PFSK-1 (cell line): ENCODE measurements around the gene TMEM200A.

Source experiments
- FOXP2 ChIP-seq: optimal IDR thresholded peaks from 2 replicates; pipeline ENCODE3; 2011; ENCODE audit warnings: borderline replicate concordance, control low read depth, inconsistent platforms; ENCODE audit not compliant: insufficient read depth; ENCODE audit errors: extremely low read length, extremely low read depth
- POLR2AphosphoS5 ChIP-seq: IDR thresholded peaks from 2 replicates; pipeline ENCODE4 v1.6.1; 2012; ENCODE audit warnings: low read depth, mild to moderate bottlenecking, control low read depth, low read length, moderate library complexity
- REST ChIP-seq, 2 experiments: IDR thresholded peaks; 2 replicates each; pipeline versions ENCODE4 v1.6.1 to v1.8.0; 2011 to 2012; ENCODE audit warnings: low read depth in 2 of 2, low read length in 2 of 2, control low read depth in 1 of 2, inconsistent platforms in 1 of 2, mild to moderate bottlenecking in 1 of 2, moderate library complexity in 1 of 2; ENCODE audit not compliant: insufficient read depth in 1 of 2
- SIN3A ChIP-seq: IDR thresholded peaks from 2 replicates; pipeline ENCODE4 v1.6.1; 2012; ENCODE audit warnings: mild to moderate bottlenecking, low read length, moderate library complexity, borderline replicate concordance; ENCODE audit not compliant: insufficient read depth
- TAF1 ChIP-seq: IDR thresholded peaks from 2 replicates; pipeline ENCODE4 v1.6.1; 2012; ENCODE audit warnings: low read length, control low read depth, borderline replicate concordance; ENCODE audit not compliant: insufficient read depth

The TMEM200A gene

GRCh38 chr6:130326496-130326895, 39.3 kb upstream of the TMEM200A start:
- TF ChIP-seq TAF1 = no peak
- TF ChIP-seq SIN3A = no peak
- no peak for TF ChIP-seq REST (IDR thresholded peaks at IDR 0.05; ENCODE audit: insufficient read depth in 1 of 2, low read depth in 2 of 2, low read length in 2 of 2)
- no peak for TF ChIP-seq FOXP2
- TF ChIP-seq POLR2AphosphoS5 = no peak

DNA sequence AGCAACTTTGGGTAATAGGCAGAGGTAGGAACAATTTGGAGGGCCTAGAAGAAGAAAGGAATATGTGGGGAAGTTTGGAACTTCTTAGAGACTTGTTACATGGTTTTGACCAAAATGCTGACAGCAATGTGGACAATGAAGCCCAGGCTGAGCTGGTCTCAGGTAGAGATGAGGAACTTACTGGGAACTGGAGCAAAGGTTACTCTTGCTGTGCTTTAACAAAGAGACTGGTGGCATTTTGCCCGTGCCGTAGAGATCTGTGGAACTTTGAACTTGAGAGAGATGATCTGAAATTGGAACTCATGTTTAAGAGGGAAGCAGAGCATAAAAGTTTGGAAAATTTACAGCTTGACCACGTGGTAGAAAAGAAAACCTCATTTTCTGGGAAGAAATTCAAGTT, 28.3 kb upstream of the TMEM200A start:
- TF ChIP-seq FOXP2 (no peak), TAF1 (no peak), SIN3A (no peak), REST (IDR thresholded peaks at IDR 0.05; ENCODE audit: insufficient read depth in 1 of 2, low read depth in 2 of 2, low read length in 2 of 2) (no peak), POLR2AphosphoS5 (no peak)

DNA sequence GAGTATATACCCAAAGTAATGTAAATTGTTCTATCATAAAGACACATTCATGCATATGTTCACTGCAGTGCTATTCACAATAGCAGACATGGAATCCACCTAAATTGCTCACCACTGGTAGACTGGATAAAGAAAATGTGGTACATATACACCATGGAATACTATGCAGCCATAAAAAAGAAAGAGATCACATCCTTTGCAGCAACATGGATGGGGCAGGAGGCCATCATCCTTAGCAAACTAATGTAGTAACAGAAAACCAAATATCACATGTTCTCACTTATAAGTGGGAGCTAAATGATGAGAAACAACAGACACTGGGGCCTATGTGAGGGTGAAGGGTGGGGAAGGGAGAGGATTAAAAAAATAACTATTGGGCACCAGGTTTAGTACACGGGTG, 11.5 kb upstream of the TMEM200A start:
- TF ChIP-seq POLR2AphosphoS5 = no peak
- no peak for TF ChIP-seq SIN3A
- TF ChIP-seq REST (IDR thresholded peaks at IDR 0.05; ENCODE audit: insufficient read depth in 1 of 2, low read depth in 2 of 2, low read length in 2 of 2) = no peak
- TF ChIP-seq FOXP2 = no peak
- TF ChIP-seq TAF1 = no peak

DNA sequence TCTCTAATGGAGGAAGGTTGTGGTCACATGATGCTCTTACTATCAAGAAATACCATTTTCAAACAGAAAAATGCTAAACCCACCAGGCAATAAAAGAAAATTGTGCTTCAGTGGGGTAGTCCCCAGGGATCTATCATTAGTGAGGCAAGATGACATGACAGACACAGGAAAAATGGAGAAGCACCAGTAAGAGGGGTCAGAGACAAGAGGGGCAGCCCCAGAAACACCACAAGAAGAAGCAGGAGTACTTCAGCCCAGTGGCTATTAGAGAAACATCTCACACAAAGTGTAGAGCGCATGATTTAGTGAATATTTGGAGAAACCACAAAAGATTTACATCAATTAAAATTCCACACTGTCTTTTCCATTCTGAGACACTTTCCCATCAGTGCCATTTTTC, 10.2 kb upstream of the TMEM200A start:
- TF ChIP-seq FOXP2 (no peak), POLR2AphosphoS5 (no peak), SIN3A (no peak), TAF1 (no peak), REST (IDR thresholded peaks at IDR 0.05; ENCODE audit: insufficient read depth in 1 of 2, low read depth in 2 of 2, low read length in 2 of 2) (no peak)

DNA sequence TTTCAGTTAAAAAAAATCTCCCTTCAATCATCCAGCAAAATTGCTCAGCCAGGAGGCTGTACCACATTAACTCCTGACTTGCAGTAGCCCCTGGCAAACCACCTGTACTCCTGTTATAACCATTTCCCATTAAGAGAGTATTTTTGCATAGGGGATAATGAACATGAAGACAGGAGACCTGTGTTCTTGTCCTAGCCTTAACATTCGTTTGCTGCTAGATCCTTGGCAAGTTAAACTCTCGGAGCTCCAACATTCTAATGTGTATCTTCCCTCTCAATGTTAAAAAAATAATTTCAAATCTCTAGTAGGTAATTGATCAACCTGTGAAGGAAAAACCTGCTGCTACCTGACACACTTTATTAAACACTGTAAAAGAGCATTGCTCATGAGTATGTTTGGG, 8.4 kb upstream of the TMEM200A start:
- TF ChIP-seq REST (IDR thresholded peaks at IDR 0.05; ENCODE audit: insufficient read depth in 1 of 2, low read depth in 2 of 2, low read length in 2 of 2) (no peak), FOXP2 (no peak), SIN3A (no peak), POLR2AphosphoS5 (no peak), TAF1 (no peak)
